SK-N-MC (cell line): Measurements from ENCODE around the gene COL11A1.

Experiments used
- EZH2 ChIP-seq: fragments of 200-600 bp; sonication (generic); IDR thresholded peaks from one replicate; pipeline ENCODE4 v1.6.1; 2017; ENCODE audit warnings: antibody characterized with exemption
- POLR2AphosphoS5 ChIP-seq: IDR thresholded peaks from 2 replicates; pipeline ENCODE4 v1.6.1; 2012; ENCODE audit warnings: mild to moderate bottlenecking, low read depth, low read length, borderline replicate concordance

GRCh38 chr1:103075316-103076000, 32.9 kb downstream of the COL11A1 start:
- no peak for TF ChIP-seq POLR2AphosphoS5
- no peak for TF ChIP-seq EZH2
